Stimulated activated CD4-positive, alpha-beta T cell treated with anti-CD3 and anti-CD28 coated beads, Interleukin-4, amount 100 ng/mL, for 1 hour (primary cell): ENCODE measurements around the gene DLG1.
"Not testable (repeated sequence)": the region's sequence is repeated elsewhere in the genome, so short reads cannot be mapped to it uniquely, and the experiment has no call there.

Source experiments
- DNase-seq: peaks from one replicate; pipeline ENCODE4 v3.0.0-alpha.2; 2020

DLG1 gene

DNA sequence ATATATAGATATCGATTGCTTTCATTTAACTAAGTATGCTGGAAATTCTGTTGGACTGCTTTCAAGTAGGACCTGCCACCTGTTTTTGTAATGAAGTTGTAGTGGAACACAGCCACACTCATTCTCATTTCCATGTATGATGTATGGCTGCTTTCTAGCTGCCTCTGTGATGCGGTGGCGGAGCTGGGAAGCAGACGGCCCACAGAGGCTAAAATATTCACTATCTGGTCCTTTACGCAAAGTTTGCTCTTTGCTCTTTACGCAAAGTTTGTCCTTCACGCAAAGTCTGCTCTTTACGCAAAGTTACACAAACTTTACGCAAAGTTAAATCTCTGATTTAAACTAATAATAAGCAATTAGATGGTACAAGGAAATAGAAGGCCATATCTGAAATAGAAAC, 91.5 kb downstream of the DLG1 start:
- DNase-seq = no peak

DNA sequence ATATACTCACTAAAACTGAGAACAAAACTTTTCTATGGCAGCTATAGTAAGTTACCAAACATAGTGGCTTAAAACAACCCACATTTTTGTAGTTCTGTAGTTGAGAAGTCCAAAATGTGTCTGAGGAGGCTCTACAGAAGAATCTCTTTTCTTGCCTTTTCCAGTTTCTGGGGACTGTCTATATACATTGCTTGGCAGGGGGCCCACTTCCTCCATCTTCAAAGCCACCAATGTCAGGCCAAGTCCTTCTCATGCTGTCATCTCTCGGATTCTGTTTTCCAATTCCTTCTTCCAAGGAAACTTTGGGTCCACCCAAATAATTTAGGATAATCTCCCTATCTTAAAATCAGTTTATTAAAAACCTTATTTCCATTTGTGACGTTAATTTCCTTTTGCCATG, 92.7 kb downstream of the DLG1 start:
- DNase-seq = no peak

DNA sequence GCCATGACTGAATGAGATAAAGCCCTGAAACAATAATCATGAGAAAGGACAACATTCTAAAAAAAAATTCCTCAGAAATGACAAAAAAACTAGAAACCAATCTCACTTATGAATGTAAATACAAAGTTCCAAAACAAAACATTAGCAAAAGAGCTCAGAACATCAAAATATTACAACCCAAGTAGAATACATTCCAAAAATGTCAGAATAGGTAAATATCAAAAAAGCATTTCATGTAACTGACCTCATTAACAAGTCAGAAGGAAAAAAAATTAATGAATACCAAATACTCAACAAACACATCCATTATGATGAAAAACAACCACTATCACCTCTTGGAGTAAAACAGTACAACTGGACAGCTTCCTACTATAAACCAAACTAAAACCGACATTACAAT, 93.1 kb downstream of the DLG1 start:
- DNase-seq = no peak

DNA sequence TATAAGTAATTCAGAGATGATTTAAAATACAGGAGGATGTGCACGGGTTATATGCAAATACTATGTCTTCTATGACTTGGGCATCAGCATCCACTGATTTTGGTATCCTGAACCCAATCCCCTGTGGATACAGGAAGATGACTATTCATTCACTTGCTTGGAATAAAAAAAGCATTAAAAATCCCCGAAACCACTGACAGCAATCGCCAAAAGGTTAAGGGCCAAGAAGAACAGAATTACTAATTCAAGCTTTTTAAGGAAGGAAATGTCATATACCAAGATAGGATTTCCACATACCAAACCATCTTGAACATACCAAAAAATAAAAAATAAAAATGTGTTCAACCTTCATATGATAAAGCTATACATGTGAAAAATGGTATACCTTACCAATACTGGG, 93.7 kb downstream of the DLG1 start:
- DNase-seq = no peak

DNA sequence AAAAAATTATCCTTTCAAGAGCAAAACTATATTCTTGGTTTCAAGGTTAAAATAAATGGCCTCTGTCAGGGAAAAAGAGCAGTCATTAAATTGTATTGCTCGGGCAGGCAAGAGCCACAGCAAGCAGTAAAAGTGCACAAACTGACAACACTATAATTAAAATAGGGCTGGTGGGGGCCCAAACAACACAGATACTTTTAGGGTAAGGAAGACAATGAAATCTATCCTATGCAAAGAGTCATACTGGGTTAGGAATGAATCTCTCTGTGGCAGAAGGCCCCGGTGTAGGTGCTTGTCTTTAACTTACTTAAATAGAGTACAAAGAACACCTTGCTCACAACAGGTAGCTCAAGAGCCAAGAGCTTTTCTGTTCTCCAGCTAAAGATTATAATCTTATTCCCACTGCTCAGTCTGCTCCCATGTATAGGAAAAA, 94.7 kb downstream of the DLG1 start:
- no peak for DNase-seq

DNA sequence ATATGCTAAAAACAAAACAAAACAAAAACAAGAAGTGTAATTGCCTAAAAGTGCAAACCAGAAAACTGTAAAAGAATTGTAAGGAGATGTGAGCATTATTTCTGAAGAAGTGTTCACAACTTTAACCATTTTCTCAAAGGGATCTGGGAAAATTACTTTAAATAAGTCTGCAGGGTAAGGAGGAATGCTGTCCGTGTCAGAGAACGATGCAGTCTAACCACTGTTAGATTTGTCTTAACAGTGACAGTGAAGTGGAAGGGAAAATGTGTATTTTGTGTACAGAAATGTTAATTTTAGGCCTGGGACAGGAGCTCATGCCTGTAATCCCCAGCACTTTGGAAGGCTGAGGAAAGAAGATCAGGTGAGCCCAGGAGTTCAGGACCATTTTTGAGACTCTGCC, 95.7 kb downstream of the DLG1 start:
- no peak for DNase-seq

DNA sequence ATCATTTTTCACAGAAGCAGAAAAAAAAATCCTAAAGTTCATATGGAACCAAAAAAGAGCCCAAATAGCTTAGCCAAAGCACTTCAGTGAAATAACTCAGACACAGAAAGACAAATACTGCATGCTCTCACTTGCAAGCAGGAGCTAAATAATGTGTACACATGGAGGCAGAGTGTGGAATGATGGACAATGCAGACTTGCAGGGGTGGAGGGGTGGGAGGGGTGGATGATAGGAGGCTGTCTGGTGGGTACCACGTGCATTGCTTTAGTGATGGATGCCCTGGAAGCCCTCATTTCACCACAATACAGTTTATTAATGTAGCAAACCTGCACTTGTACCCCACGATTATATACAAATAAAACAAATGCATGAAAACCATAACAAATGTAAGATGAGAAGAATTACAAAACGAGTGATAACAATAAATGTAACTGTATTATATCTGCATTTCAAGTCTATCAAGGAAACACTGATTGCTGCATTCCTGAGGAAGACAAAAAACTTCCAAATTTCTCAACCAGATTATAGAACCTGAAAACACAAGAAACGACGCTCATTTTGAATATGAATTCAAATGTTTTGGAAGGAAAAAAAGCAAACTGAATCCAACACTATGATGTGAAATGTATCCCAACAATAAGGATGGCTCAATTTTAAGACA, 96.5 kb downstream of the DLG1 start:
- no peak for DNase-seq

DNA sequence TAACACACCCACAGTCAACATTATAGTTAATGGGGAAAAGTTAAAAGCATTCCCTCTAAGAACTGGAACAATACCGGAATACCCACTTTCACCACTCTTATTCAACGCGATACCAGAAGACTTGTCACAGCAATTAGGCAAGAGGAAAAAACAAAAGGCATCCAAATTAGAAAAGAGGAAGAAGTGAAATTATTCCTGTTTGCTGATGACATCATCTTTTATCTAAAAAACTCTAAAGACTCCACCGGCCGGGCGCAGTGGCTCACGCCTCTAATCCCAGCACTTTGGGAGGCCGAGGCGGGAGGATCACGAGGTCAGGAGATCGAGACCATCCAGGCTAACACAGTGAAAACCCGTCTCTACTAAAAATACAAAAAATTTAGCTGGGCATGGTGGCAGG, 97.6 kb downstream of the DLG1 start:
- not testable (repeated sequence) for DNase-seq

DNA sequence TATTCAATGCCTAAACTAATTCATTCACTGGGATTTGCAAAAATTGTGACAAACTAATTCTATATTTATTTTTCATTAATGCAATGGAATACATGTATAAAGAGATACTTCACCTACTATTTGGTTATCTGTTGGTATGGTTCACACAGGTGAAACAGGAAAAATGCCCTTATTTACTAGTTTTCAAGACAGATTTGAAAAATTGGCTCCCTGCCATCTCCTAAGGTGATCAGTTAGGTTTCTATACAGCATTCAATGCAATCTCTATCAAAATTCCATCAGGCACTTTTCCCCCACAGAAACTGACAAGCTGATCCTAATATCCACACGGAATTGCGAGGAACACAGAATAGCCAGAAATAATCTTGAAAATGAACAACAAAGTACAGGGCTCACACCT, 101.1 kb downstream of the DLG1 start:
- DNase-seq = no peak

DNA sequence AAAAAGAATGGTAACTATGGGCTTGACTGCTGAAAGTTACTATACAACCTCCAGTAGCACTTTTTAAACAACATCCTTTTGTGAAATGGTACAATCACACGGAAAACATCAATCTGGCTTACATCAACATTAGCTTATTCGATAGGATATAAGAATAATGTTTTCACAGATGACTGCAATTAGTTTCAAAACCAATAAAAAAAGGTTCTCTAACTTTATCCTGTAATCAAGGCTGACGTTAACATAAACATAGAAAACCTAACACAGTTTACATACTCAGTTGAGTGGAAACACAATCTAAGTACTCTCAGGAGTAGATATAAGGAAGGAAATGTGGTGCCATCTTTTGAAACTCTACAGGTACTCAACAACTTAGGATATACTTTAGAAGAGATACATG, 102.2 kb downstream of the DLG1 start:
- DNase-seq = no peak

DNA sequence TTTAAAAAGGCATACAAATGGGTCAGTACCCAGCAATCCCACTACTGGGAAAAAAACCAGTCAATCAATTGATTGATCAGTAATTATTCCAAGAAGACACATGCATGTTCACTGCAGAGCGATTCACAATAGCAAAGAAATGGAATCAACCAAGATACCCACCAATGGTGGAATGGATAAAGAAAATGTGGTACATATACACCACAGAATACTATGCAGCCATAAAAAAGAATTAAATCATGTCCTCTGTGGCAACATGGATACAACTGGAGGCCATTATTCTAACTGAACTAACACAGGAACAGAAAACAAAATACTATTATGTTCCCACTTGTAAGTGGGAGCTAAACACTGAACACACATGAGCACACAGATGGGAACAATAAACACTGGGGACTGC, 103.1 kb downstream of the DLG1 start:
- DNase-seq = no peak

DNA sequence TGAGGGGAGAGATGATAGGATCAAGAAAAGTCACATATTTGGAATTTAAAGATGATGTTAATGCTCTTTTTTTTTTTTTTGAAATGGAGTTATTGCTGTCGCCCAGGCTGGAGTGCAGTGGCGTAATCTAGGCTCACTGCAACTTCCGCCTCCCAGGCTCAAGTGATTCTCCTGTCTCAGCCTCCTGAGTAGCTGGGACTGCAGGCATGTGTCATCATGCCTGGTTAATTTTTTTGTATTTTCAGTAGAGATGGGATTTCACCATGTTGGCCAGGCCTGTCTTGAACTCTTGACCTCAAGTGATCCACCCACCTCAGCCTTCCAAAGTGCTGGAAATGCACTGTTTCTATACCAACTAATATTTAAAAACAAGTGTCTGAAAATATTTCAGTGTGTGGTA, 104.7 kb downstream of the DLG1 start:
- DNase-seq = not testable (repeated sequence)

DNA sequence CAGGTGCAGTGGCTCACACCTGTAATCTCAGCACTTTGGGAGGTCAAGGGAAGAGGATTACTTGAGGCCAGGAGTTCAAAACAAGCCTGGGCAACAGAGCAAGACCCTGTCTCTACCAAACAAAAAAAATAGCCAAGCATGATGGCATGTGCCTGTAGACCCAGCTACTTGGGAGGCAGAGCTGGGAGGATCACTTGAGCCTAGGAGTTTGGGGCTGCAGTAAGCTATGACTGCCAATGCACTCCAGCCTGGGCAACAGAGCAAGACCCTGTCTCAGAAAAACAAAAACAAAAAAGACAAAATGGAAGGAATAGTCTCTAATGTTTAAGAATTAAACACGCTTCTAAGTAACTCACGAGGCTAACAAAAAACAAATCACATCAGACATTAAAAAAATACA, 106.5 kb downstream of the DLG1 start:
- DNase-seq = no peak

DNA sequence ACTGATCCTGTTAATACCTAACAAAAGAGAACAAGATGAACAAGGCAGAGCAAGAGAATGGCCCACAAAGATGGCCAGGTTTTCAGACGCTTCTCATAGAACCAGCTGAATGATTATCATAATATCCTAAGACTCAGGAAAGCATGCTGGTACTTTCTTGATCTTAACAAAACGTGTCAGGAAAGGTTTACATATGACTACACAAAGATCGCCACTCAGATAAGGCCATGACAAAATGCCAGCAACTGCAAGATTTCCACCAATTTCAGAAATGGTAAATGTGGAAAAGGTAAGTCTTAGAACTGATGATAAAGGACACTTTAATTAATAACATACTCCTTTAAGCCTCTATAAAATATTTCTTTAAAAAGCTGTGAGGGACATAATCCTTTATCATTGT, 108.8 kb downstream of the DLG1 start:
- no peak for DNase-seq

DNA sequence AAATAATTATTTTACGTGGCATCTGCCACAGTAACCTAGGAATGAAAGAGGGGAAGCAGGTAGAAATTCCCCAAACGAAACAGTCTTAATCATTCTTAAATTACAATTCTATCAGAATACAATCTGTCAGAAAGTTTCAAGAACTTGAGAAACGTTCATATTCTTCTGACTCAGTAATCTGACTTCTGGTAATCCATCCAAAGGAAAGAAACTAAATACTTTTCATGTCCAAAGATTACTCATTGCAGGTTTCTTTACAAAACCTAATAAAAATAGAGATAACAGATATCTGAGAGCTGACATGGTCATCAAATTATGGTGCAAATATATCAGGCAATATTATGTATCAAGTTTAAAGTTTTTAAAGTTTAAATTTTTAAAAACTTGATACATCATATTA, 109.4 kb downstream of the DLG1 start:
- no peak for DNase-seq

DNA sequence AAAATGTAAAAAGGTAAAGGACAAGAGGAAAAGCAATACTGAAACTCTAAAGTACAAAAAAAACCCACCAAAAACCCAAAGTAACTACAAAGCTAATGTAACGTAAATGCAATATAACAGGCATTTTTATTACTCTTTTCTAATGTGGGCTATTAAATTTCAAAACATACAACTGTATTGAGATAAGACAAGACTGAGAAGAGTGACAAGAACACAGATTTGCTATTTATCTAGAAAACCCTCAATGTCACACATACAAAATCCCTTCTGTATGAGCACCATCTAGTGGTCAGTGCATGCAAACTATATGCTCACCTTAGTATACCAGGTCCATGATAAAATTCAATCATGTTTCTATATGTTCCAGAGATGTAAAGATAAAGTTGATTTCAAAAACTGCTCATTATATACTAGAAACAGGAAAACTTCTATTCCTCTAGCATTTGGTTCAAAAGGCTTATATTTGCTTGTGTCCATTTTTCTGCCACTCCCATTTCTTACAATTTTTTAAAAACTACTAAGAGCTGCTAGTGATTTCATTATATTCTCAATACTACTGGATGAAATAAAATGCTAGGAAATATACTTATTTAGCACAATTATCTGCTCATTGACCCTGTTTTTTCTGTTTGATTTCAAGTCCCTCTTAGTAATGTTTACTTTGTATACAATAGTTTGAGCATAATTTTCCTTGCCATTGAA, 111.4 kb downstream of the DLG1 start:
- no peak for DNase-seq

DNA sequence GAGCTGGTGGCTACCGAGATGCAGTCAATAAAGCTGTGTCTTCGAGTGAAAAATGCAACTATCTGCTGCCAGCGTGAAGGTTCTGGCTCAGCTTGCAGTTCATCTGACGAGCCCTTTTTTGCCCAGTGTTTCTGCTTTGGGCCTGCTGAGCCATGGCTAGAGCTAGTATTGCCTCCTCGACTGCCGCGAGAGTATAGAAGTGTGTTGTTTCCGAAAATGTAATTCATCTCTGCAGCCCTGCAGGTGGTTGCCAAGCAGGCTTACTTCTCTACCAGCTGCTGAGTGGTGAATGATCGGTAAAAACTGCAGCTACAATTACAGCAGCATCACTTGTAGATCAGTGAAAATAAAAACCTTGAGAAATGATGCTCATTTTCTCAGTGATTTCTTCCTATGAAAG, 114.8 kb downstream of the DLG1 start:
- DNase-seq = no peak

DNA sequence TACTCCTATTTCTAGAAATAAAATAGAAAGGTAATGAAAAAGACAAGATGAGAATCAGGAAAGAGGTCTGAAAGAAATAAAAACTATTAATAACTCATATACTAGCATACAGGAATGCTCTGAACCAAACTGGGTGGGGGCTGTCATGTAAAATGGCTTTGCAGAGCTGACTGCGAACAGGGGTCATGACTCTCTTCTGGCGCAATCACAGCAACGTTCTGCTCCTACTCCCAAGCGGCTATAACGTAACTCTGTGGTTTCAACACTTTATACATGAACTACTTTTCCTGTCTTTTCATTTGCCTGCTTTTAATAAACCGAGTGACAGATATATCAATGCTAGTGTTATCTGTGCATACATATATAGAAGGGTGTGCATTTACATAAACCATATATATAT, 116.7 kb downstream of the DLG1 start:
- DNase-seq = no peak

DNA sequence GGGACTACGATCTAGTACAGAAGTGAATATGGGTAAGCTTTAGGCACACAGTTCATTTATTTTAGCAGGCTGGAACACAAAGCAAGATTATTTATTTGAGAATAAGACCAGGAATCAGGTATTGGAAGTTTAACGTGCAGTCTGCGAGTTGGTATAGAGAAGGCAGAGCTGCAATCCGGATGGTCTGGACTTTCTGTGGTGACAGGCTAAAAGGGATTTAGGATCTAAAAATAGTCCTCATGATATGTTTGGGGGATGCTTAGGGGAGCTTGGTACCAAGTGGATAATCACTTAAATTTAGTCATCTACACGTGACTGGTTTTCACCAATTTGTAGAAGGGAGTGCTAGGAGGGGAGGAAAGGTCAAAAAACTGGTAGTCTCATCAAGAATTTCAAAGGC, 119.4 kb downstream of the DLG1 start:
- no peak for DNase-seq

DNA sequence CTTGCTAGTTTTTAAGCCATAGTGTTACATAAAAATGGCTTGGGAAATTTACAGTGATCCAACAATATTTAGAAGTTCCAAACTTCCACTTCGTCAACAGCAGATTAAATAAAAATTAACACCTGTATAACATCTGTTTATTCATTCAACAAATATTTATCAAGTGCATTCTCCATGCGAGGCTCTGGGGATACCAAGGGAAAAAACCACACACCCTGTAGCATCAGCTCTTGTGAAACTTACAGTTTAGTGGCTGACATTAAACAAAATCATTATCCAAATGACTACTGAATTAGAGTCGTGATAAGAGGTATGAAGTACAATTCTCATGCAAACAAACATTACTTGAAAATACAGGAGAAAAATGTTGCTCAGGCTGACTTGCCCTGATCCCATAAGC, 122.9 kb downstream of the DLG1 start:
- DNase-seq = no peak

DNA sequence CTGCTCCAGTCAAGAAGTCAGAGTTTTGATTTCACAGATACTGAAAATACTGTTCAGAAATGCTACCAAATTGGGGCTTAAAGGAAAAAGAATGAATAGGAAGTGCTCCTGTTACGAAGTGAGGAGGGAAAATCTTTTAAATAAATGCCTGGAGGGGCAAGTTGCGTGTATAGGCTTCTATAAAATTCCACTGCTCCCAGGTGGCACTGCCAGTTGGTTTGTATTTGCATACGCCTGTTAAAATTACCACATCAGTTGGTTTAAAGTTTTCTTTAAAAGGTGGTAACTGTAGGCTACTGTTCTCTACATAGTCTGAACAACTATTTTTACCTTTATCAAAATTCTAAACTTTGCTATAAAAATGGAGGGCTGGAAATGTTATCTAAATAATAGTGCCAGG, 123.5 kb downstream of the DLG1 start:
- no peak for DNase-seq

DNA sequence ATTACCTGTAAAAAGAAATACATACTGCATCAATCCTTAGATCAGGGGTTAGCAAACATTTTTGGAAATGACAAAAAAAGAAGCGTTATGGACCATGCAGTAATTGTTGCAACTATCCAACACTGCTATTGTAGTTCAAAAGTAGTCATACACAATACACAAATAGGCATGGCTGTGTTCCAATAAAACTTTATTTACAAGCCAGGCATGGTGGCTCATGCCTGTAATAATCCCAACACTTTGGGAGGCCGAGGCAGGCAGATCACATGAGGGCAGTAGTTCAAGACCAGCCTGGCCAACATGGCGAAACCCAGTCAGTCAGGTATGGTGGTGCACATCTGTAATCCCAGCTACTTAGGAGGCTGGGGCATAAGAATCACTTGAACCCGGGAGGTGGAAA, 124.8 kb downstream of the DLG1 start:
- no peak for DNase-seq

DNA sequence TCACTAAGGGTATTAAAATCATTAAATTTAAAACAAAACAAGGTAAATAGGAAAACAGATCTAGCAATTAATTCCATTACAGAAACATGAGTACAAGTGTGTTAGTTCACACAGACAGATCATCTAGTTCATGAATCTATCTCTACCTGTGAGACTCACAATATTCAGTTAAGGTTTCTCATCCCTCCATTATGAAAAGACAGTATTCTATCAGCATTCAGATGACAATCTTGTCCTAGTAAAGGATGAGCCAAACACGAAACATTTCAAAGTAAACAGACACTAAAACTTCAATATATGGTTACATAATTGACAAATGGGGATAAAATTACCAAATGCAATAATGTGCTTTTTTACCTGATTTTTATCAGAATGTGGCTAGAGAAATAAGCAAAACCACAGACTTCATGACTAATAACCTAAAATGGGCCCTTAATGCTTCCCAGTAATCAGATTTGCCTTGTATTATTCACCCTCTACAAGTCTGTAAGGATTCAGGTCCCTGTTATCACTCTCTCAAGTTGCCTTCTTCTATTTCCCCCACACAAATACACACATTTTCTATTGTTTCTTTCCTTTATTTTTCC, 126.8 kb downstream of the DLG1 start:
- no peak for DNase-seq

DNA sequence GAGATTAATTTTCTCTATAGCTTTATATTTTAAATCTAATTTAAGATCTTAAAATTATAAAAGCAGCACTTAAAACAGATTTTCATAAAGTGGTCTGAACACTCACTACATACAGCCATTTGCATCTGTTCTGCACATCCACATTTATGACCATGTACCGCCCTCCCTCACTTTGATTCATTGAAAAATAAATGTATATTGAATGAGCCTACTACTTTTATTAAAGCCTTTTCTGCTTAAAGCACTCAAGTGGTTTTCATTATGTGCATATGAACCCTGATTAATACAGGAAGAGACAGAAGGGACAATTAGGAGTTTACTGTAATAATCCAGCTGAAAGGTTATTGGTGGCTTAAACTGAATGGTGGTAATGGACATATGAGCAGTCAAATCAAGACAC, 129.4 kb downstream of the DLG1 start:
- no peak for DNase-seq

DNA sequence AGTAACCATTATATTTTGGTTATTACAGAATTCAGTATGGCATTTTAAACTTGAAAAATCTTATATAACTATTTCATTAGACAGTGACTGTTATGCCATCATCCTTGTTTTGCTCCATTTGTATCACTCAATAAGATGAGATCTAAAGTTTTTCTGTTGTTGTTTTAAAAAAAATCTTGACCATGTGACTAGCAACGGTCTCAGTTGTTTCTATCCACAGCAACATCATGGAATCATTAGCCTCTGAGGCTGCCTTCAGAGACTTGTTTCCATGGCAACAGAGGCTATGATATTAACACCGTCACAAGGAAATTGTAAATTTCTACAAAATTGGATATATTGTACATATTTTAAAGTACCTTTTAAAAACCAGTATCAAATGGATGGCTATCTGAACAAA, 129.8 kb downstream of the DLG1 start:
- DNase-seq = no peak
